Smooth muscle cell (in vitro differentiated cells): Measurements from ENCODE around the gene TACR2. TPM values are rescaled to one million over a fixed set of nuclear protein-coding genes. Genes with fewer than 3 reads are reported as not detected.

Source experiments
- DNase-seq: peaks from one replicate; lab custom pipeline; 2025; ENCODE audit not compliant: unreplicated experiment; lab: John Stamatoyannopoulos, UW
- H2AFZ ChIP-seq: fragments of 200-600 bp; sonication (generic); 2 replicates; pipeline ENCODE4 v1.6.0; 2016; ENCODE audit warnings: antibody characterized with exemption, low read depth, mild to moderate bottlenecking
- H3F3A ChIP-seq: fragments of 200-600 bp; sonication (generic); 2 replicates; pipeline ENCODE4 v1.6.0; 2017; ENCODE audit warnings: antibody characterized with exemption, low read depth
- H3K27ac ChIP-seq: fragments of 200-600 bp; sonication (generic); 2 replicates; pipeline ENCODE4 v1.5.1; 2016; ENCODE audit warnings: low read depth, mild to moderate bottlenecking
- H3K27me3 ChIP-seq: fragments of 200-600 bp; sonication (generic); 2 replicates; pipeline ENCODE4 v1.6.1; 2016; ENCODE audit warnings: low read depth, mild to moderate bottlenecking
- H3K36me3 ChIP-seq: fragments of 200-600 bp; sonication (generic); 2 replicates; pipeline ENCODE4 v1.5.1; 2016; ENCODE audit warnings: low read depth
- H3K4me1 ChIP-seq: fragments of 200-600 bp; sonication (generic); 2 replicates; pipeline ENCODE4 v1.5.1; 2016; ENCODE audit warnings: low read depth
- H3K4me2 ChIP-seq: fragments of 200-600 bp; sonication (generic); 2 replicates; pipeline ENCODE4 v1.6.0; 2016; ENCODE audit warnings: mild to moderate bottlenecking
- H3K4me3 ChIP-seq: fragments of 200-600 bp; sonication (generic); 2 replicates; pipeline ENCODE4 v1.5.1; 2016; ENCODE audit warnings: mild to moderate bottlenecking
- H3K79me2 ChIP-seq: fragments of 200-600 bp; sonication (generic); 2 replicates; pipeline ENCODE4 v1.6.0; 2016; ENCODE audit warnings: low read depth, mild to moderate bottlenecking
- H3K9ac ChIP-seq: fragments of 200-600 bp; sonication (generic); 2 replicates; pipeline ENCODE4 v1.6.0; 2016; ENCODE audit warnings: low read depth
- H3K9me3 ChIP-seq: fragments of 200-600 bp; sonication (generic); replicated peaks from 2 replicates; pipeline ENCODE4 v1.5.1; 2016; ENCODE audit warnings: low read depth
- H4K20me1 ChIP-seq: fragments of 200-600 bp; sonication (generic); 2 replicates; pipeline ENCODE4 v1.6.0; 2016; ENCODE audit warnings: low read depth
- CTCF ChIP-seq: fragments of 200-600 bp; sonication (generic); IDR thresholded peaks from 2 replicates; pipeline ENCODE4 v1.5.1; 2017; ENCODE audit warnings: borderline replicate concordance, mild to moderate bottlenecking, antibody characterized with exemption; ENCODE audit not compliant: insufficient read depth, poor library complexity, severe bottlenecking
- WGBS: methylation state at CpG from one replicate; pipeline ENCODE4 v1.1.7; 2016; ENCODE audit warnings: low lambda C conversion rate; 5-methylcytosine and 5-hydroxymethylcytosine counted together
- polyA plus RNA-seq: library from polyadenylated mRNA; unstranded; fragments of >200 nt; fragmentation: Nextera tagmentation; extraction: Ambion mirVana; gene quantifications from 2 replicates; pipeline ENCODE4 v1.2.1, GENCODE V29; 2016
- total RNA-seq: library from RNA; depleted of rRNA; stranded (reverse); fragments of >200 nt; gene quantifications from 2 replicates; pipeline ENCODE4 v1.2.3, GENCODE V29; 2014

TACR2 gene
- total and polyA plus RNA-seq, 2 experiments from 2014 or later = 0.13 TPM; not detected in 1

GRCh38 chr10:69464801-69465401 lies 48.2 kb upstream of the TACR2 start:
- no peak overlapping the region for H3K4me3 ChIP-seq
- H3K27ac ChIP-seq = peak overlapping the region; percentile 55
- no peaks in the 10 kb centered on the region for H3K36me3 ChIP-seq
- no peak for DNase-seq
- H3K9ac ChIP-seq = no peak overlapping the region
- no peaks in the 10 kb centered on the region for H4K20me1 ChIP-seq
- H3F3A ChIP-seq = peaks cover 13% of the 10 kb centered on the region
- WGBS = 77% methylated on average over 2 of the region's 2 CpGs
- H3K9me3 ChIP-seq = no peaks in the 10 kb centered on the region
- no peaks in the 10 kb centered on the region for H3K27me3 ChIP-seq
- TF ChIP-seq CTCF = no peak
- H3K79me2 ChIP-seq = peaks cover 97% of the 10 kb centered on the region
- peak overlapping the region; percentile 18 for H3K4me2 ChIP-seq
- no peak overlapping the region for H2AFZ ChIP-seq
- peaks cover 17% of the 10 kb centered on the region for H3K4me1 ChIP-seq

GRCh38 chr10:69464401-69464800 lies 47.7 kb upstream of the TACR2 start:
- Histone ChIP-seq H3K9ac (no peak overlapping the region), H3F3A (peaks cover 8% of the 10 kb centered on the region), H3K9me3 (no peaks in the 10 kb centered on the region), H3K36me3 (no peaks in the 10 kb centered on the region), H3K4me2 (peak overlapping the region; percentile 43), H2AFZ (no peak overlapping the region), H3K4me3 (no peak overlapping the region), H3K4me1 (peaks cover 17% of the 10 kb centered on the region), H3K79me2 (peaks cover 100% of the 10 kb centered on the region), H4K20me1 (no peaks in the 10 kb centered on the region), H3K27me3 (no peaks in the 10 kb centered on the region), H3K27ac (peak overlapping the region; percentile 55)
- DNase-seq = no peak
- 84% methylated on average over 7 of the region's 7 CpGs for WGBS
- TF ChIP-seq CTCF = no peak

GRCh38 chr10:69463886-69464285 lies 47.2 kb upstream of the TACR2 start:
- H3K27me3 ChIP-seq = no peaks in the 10 kb centered on the region
- H3K79me2 ChIP-seq = peaks cover 100% of the 10 kb centered on the region
- no peak overlapping the region for H3K4me3 ChIP-seq
- H3K4me2 ChIP-seq = peak overlapping the region; percentile 43
- DNase-seq = no peak
- no peaks in the 10 kb centered on the region for H3K36me3 ChIP-seq
- H2AFZ ChIP-seq = no peak overlapping the region
- no peaks in the 10 kb centered on the region for H4K20me1 ChIP-seq
- peaks cover 13% of the 10 kb centered on the region for H3K4me1 ChIP-seq
- H3K9me3 ChIP-seq = no peaks in the 10 kb centered on the region
- WGBS = 73% methylated on average over 6 of the region's 6 CpGs
- no peak overlapping the region for H3K9ac ChIP-seq
- H3K27ac ChIP-seq = peak overlapping the region; percentile 55
- peaks cover 5% of the 10 kb centered on the region for H3F3A ChIP-seq
- TF ChIP-seq CTCF = no peak

GRCh38 chr10:69461243-69462025 lies 44.7 kb upstream of the TACR2 start:
- no peak for DNase-seq
- Histone ChIP-seq H3K4me1 (peaks cover 8% of the 10 kb centered on the region), H3F3A (peaks cover 5% of the 10 kb centered on the region), H3K27me3 (no peaks in the 10 kb centered on the region), H3K9ac (no peak overlapping the region), H3K4me3 (no peak overlapping the region), H4K20me1 (no peaks in the 10 kb centered on the region), H3K9me3 (no peaks in the 10 kb centered on the region), H3K79me2 (peaks cover 97% of the 10 kb centered on the region), H3K4me2 (no peak overlapping the region), H2AFZ (no peak overlapping the region), H3K36me3 (no peaks in the 10 kb centered on the region), H3K27ac (no peak overlapping the region)
- 87% methylated on average over 4 of the region's 5 CpGs for WGBS
- no peak for TF ChIP-seq CTCF
